K562 (cell line): Measurements from ENCODE around the gene ICAM3. TPM values are rescaled to one million over a fixed set of nuclear protein-coding genes. Genes with fewer than 3 reads are reported as not detected.

Source experiments
- ADNP ChIP-seq: fragments of 200-800 bp; sonication (Bioruptor generic); IDR thresholded peaks from 2 replicates; pipeline ENCODE4 v1.6.1; 2016; ENCODE audit warnings: missing genetic modification characterization, missing compliant biosample characterization
- CBX1 ChIP-seq: sonication (generic); IDR thresholded peaks from 2 replicates; pipeline ENCODE4 v1.6.1; 2016; ENCODE audit warnings: antibody characterized with exemption, low read depth, mild to moderate bottlenecking
- EWSR1 ChIP-seq: fragments of 450-650 bp; IDR thresholded peaks from 2 replicates; pipeline ENCODE4 v1.6.1; 2018; ENCODE audit warnings: borderline replicate concordance, mild to moderate bottlenecking, low read depth, moderate library complexity; ENCODE audit not compliant: partially characterized antibody
- FOXA1 ChIP-seq: fragments of 450-650 bp; IDR thresholded peaks from 2 replicates; pipeline ENCODE4 v1.6.1; 2016; ENCODE audit warnings: mild to moderate bottlenecking, borderline replicate concordance
- HDAC8 ChIP-seq: fragments of 450-650 bp; IDR thresholded peaks from 2 replicates; pipeline ENCODE4 v1.6.1; 2016; ENCODE audit warnings: mild to moderate bottlenecking, missing genetic modification characterization, moderate library complexity, missing compliant biosample characterization
- HMGN3 ChIP-seq: IDR thresholded peaks from 2 replicates; pipeline ENCODE4 v1.6.1; 2011; ENCODE audit warnings: borderline replicate concordance, low read depth, mild to moderate bottlenecking, mixed read lengths, low read length; ENCODE audit not compliant: insufficient read length; ENCODE audit errors: extremely low read depth
- HNRNPL ChIP-seq: fragments of 200-400 bp; formaldehyde crosslinking; IDR thresholded peaks from 2 replicates; pipeline ENCODE4 v1.6.1; 2017; ENCODE audit warnings: low read depth, mild to moderate bottlenecking, low read length
- JUND ChIP-seq, 2 experiments: IDR thresholded peaks; 2 replicates in 1 of 2; 3 replicates in 1 of 2; pipeline ENCODE4 v1.6.1; 2011; ENCODE audit warnings: borderline replicate concordance in 2 of 2, low read depth in 2 of 2, low read length in 2 of 2, improper control_type of control experiment in 1 of 2, missing biosample characterization in 1 of 2, missing genetic modification characterization in 1 of 2, missing genetic modification reagents in 1 of 2
- KDM2B ChIP-seq: fragments of 250-450 bp; sonication (Bioruptor Pico); IDR thresholded peaks from 2 replicates; pipeline ENCODE4 v1.8.0; 2021; ENCODE audit warnings: mild to moderate bottlenecking, moderate library complexity
- KLF16 ChIP-seq: IDR thresholded peaks from 2 replicates; pipeline ENCODE4 v1.6.1; 2016; ENCODE audit warnings: antibody characterized with exemption
- MCM3 ChIP-seq: fragments of 450-650 bp; IDR thresholded peaks from 2 replicates; pipeline ENCODE4 v1.6.1; 2016
- MTF1 ChIP-seq: fragments of 250-450 bp; sonication (Bioruptor Pico); IDR thresholded peaks from 2 replicates; pipeline ENCODE4 v1.9.0; 2021; ENCODE audit warnings: moderate library complexity, mild to moderate bottlenecking, inconsistent platforms, borderline replicate concordance
- MYNN ChIP-seq, 2 experiments: sonication (generic); formaldehyde crosslinking in 1 of 2; IDR thresholded peaks; 2 replicates each; pipeline versions ENCODE4 v1.5.0 to v1.6.1; 2016 to 2020; ENCODE audit warnings: antibody characterized with exemption in 1 of 2, missing genetic modification reagents in 1 of 2
- PHB ChIP-seq: fragments of 250-450 bp; sonication (Bioruptor Pico); IDR thresholded peaks from 2 replicates; pipeline ENCODE4 v1.5.0; 2021
- SP1 ChIP-seq: sonication (generic); formaldehyde crosslinking; IDR thresholded peaks from 2 replicates; pipeline ENCODE4 v1.8.1; 2022; ENCODE audit warnings: mild to moderate bottlenecking, missing genetic modification reagents
- ZBTB17 ChIP-seq: fragments of 450-650 bp; formaldehyde crosslinking; IDR thresholded peaks from 2 replicates; pipeline ENCODE4 v1.4.0; 2020; ENCODE audit warnings: mild to moderate bottlenecking
- ZNF583 ChIP-seq: fragments of 250-450 bp; sonication (Bioruptor Pico); IDR thresholded peaks from 2 replicates; pipeline ENCODE4 v1.4.0; 2020
- ZNF780A ChIP-seq: fragments of 250-450 bp; sonication (Bioruptor Pico); IDR thresholded peaks from 2 replicates; pipeline ENCODE4 v1.5.0; 2021; ENCODE audit warnings: mild to moderate bottlenecking
- polyA plus RNA-seq, 8 experiments: library from polyadenylated mRNA; depleted of rRNA in 4 of 8; stranded (reverse) in 5 of 8; unstranded in 3 of 8; fragments of >200 nt; fragmentation: Nextera tagmentation in 2 of 8; fragmentation: Illumina TruSeq in 1 of 8; extraction: Ambion mirVana in 2 of 8; extraction: Trizol in 1 of 8; gene quantifications; 2 replicates each; pipeline versions ENCODE4 v1.2.1 to v1.2.3, GENCODE V29; 2011 to 2014; ENCODE audit warnings: inconsistent platforms in 1 of 8, missing spikeins in 1 of 8
- total RNA-seq, 7 experiments: library from RNA; depleted of rRNA in 6 of 7; stranded (reverse); fragments of >200 nt in 6 of 7; fragmentation: Illumina TruSeq in 2 of 7; extraction: Trizol in 2 of 7; gene quantifications; 2 replicates each; pipeline versions ENCODE4 v1.2.1 to v1.2.3, GENCODE V29; 2011 to 2021; ENCODE audit warnings: low replicate concordance in 1 of 7
- TF ChIP-seq, protein P1 (sequence below): fragments of 250-450 bp; sonication (Bioruptor Pico); IDR thresholded peaks from 2 replicates; pipeline ENCODE4 v1.9.0; 2021; ENCODE audit warnings: mild to moderate bottlenecking, inconsistent platforms
- TF ChIP-seq, protein P2 (sequence below): fragments of 250-450 bp; sonication (Bioruptor Pico); IDR thresholded peaks from 2 replicates; pipeline ENCODE4 v1.8.0; 2022; ENCODE audit warnings: moderate library complexity, mild to moderate bottlenecking, inconsistent platforms
- TF ChIP-seq, protein P3 (sequence below): fragments of 450-650 bp; formaldehyde crosslinking; IDR thresholded peaks from 2 replicates; pipeline ENCODE4 v1.4.0; 2020; ENCODE audit warnings: mild to moderate bottlenecking, moderate library complexity
- TF ChIP-seq, protein P4 (sequence below): fragments of 450-650 bp; IDR thresholded peaks from 2 replicates; pipeline ENCODE4 v1.6.1; 2016

ICAM3 gene
- total and polyA plus RNA-seq, 9 of the 15 experiments (the other 6 are each of a cell fraction or from before 2014, with no cell fraction given) = 6.5 to 39.5 (median 24.2) TPM

DNA sequence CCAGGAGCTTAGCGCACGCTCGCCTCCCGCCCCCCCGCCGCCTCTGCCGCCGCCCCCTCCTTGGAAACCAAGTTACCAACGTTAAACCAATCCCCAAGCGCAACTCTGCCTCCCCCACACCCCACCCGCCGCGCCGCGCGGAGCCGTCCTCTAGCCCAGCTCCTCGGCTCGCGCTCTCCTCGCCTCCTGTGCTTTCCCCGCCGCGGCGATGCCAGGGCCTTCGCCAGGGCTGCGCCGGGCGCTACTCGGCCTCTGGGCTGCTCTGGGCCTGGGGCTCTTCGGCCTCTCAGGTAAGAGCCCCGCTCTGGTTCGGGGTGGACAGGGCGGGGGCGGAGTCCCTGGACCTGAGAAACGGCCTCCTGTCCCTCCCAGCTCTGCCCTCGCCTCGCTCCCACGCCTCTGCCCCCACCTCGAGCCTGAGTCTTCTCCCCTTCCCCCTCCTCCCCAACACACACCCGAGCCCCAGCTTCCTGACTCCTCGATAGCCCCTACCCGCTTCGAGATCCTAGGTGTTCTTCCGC, 49.5 kb downstream of the ICAM3 start, which contains the start of gene ICAM5 (continued):
- TF ChIP-seq, protein P1, sequence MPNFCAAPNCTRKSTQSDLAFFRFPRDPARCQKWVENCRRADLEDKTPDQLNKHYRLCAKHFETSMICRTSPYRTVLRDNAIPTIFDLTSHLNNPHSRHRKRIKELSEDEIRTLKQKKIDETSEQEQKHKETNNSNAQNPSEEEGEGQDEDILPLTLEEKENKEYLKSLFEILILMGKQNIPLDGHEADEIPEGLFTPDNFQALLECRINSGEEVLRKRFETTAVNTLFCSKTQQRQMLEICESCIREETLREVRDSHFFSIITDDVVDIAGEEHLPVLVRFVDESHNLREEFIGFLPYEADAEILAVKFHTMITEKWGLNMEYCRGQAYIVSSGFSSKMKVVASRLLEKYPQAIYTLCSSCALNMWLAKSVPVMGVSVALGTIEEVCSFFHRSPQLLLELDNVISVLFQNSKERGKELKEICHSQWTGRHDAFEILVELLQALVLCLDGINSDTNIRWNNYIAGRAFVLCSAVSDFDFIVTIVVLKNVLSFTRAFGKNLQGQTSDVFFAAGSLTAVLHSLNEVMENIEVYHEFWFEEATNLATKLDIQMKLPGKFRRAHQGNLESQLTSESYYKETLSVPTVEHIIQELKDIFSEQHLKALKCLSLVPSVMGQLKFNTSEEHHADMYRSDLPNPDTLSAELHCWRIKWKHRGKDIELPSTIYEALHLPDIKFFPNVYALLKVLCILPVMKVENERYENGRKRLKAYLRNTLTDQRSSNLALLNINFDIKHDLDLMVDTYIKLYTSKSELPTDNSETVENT = no peak
- TF ChIP-seq, protein P2, sequence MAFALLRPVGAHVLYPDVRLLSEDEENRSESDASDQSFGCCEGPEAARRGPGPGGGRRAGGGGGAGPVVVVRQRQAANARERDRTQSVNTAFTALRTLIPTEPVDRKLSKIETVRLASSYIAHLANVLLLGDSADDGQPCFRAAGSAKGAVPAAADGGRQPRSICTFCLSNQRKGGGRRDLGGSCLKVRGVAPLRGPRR (CRISPR knock-in tag) = no peak
- 0 out of 2 replicates have a peak, but pooled peaks have one; percentile 25 for TF ChIP-seq ZNF780A
- TF ChIP-seq KLF16 = no peak
- TF ChIP-seq HNRNPL = peak; percentile 87
- TF ChIP-seq EWSR1 = no peak
- TF ChIP-seq JUND (IDR thresholded peaks at IDR 0.05; ENCODE audit: borderline replicate concordance, low read depth, low read length) = no peak
- TF ChIP-seq JUND (tag; IDR thresholded peaks at IDR 0.05; ENCODE audit: borderline replicate concordance, low read depth, low read length) = no peak
- TF ChIP-seq SP1 (CRISPR knock-in tag) = no peak
- 0 out of 2 replicates have a peak, but pooled peaks have one; percentile 22 for TF ChIP-seq CBX1
- no peak for TF ChIP-seq HDAC8 (tag)
- peak; percentile 42 for TF ChIP-seq HMGN3
- no peak for TF ChIP-seq ADNP
- TF ChIP-seq, protein P3, sequence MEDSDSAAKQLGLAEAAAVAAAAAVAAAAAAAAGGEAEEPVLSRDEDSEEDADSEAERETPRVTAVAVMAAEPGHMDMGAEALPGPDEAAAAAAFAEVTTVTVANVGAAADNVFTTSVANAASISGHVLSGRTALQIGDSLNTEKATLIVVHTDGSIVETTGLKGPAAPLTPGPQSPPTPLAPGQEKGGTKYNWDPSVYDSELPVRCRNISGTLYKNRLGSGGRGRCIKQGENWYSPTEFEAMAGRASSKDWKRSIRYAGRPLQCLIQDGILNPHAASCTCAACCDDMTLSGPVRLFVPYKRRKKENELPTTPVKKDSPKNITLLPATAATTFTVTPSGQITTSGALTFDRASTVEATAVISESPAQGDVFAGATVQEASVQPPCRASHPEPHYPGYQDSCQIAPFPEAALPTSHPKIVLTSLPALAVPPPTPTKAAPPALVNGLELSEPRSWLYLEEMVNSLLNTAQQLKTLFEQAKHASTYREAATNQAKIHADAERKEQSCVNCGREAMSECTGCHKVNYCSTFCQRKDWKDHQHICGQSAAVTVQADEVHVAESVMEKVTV (CRISPR knock-in tag) = no peak
- TF ChIP-seq FOXA1 = no peak
- TF ChIP-seq MTF1 (CRISPR knock-in tag) = no peak
- no peak for TF ChIP-seq PHB (CRISPR knock-in tag)
- TF ChIP-seq, protein P4, sequence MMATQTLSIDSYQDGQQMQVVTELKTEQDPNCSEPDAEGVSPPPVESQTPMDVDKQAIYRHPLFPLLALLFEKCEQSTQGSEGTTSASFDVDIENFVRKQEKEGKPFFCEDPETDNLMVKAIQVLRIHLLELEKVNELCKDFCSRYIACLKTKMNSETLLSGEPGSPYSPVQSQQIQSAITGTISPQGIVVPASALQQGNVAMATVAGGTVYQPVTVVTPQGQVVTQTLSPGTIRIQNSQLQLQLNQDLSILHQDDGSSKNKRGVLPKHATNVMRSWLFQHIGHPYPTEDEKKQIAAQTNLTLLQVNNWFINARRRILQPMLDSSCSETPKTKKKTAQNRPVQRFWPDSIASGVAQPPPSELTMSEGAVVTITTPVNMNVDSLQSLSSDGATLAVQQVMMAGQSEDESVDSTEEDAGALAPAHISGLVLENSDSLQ = no peak; the same call in 1 of the 2 replicates
- peak; percentile 44; the same call in 1 of the 2 replicates for TF ChIP-seq KDM2B
- TF ChIP-seq ZNF583 (CRISPR knock-in tag) = no peak
- no peak for TF ChIP-seq MCM3
- peak; percentile 73; the same call in 1 of the 2 replicates for TF ChIP-seq ZBTB17 (CRISPR knock-in tag)
- no peak for TF ChIP-seq MYNN (IDR thresholded peaks at IDR 0.05)
- no peak for TF ChIP-seq MYNN (CRISPR knock-in tag; IDR thresholded peaks at IDR 0.05)
